ACHN (cell line): Measurements from ENCODE around the gene PTPN13.

ENCODE experiments used
- DNase-seq: peaks from one replicate; pipeline ENCODE4 v3.0.0-alpha.2; 2015
- in situ Hi-C: cut with HindIII; loops from 2 replicates; pipeline ENCODE4 v1.10.0; 2017; ENCODE audit warnings: low sequenced_read_pairs, low pct_ligation_motif_present, low pct_unique_long_range_greater_than_20kb

Gene PTPN13

GRCh38 chr4:86833615-86834014 lies 239.5 kb downstream of the PTPN13 start:
- no peak for DNase-seq
- in situ Hi-C loops = no loop called here

- in situ Hi-C loops = no loop called here
Observed at GRCh38 chr4:86834901-86835300, 240.8 kb downstream of the PTPN13 start.

DNA sequence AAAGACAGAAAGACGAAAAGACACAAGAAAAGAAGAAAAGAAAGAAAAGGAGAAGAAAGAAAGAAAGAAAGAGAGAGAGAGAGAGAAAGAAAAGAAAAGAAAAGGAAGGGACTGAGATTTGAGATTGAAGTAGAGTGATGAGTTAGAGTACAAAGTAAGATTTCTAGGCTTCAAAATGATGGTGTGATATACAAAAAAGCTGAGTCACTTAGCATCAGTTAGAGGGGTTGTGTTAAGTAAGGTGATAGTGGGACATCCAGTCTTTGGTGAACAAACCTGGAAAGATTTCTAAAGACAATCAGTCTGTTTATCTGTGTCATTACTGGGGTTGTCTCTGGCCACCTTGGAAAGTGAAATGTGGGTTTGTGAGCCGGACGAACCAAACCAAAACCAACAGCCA lies 241.6 kb downstream of the PTPN13 start:
- in situ Hi-C loops = no loop called here
- no peak for DNase-seq

More at GRCh38 chr4:86834901-86835300, 240.8 kb downstream of the PTPN13 start:
- no peak for DNase-seq

- in situ Hi-C loops = no loop called here
- no peak for DNase-seq
Observed at GRCh38 chr4:86837691-86838503, 243.8 kb downstream of the PTPN13 start.

- in situ Hi-C loops = no loop called here
- no peak for DNase-seq
Observed at GRCh38 chr4:86840858-86841257, 246.7 kb downstream of the PTPN13 start.

DNA sequence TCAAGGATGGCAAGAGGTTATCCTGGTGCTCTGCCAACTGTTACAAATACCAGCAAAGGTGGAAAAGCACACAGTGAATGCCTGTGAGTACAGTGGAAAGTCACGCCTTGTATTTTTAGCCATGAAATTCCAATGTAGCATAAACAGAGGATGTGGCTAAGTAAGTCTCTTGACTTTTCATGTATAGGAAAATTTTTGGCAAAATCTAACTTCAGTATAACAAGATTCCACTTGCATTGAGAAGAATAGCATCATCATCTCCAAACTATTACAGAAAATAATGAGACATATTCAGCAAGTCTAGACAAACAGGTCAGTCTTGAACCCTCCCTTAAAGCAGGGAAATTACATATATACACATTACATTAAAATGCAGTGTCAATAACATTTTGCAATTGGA lies 247.2 kb downstream of the PTPN13 start:
- in situ Hi-C loops = no loop called here
- no peak for DNase-seq

GRCh38 chr4:86845593-86845992 lies 251.5 kb downstream of the PTPN13 start:
- DNase-seq = no peak
- in situ Hi-C loops = no loop called here

GRCh38 chr4:86846921-86847320 lies 252.8 kb downstream of the PTPN13 start:
- in situ Hi-C loops = no loop called here
- no peak for DNase-seq

DNA sequence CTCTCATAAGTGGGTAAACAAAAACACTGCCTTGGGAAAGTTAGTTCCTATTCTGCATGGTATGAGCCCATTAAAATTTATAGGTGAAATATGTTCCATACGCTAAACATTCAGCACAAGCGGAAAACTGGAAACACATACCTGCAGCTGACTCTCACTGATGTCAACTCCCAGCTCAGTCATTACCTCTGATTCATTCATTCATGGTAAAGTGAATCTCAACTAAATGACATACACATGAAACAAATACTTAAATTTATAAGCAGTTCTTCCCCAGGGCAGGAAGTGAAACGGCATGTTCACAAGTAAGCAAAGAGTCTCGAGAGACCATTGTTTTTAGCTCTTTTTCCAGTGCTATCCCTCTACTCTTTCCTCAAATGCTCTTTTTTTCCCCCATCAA lies 253.5 kb downstream of the PTPN13 start:
- no peak for DNase-seq
- in situ Hi-C loops = no loop called here

GRCh38 chr4:86848136-86848535 lies 254.0 kb downstream of the PTPN13 start:
- no peak for DNase-seq
- in situ Hi-C loops = no loop called here

GRCh38 chr4:86848732-86849619 lies 254.9 kb downstream of the PTPN13 start, which contains the start of gene SLC10A6:
Gene SLC10A6, minus strand, starts transcription at chr4:86849384. Its CDS starts 269 bp downstream, at chr4:86849115.
- in situ Hi-C loops = no loop called here
- DNase-seq = no peak

DNA sequence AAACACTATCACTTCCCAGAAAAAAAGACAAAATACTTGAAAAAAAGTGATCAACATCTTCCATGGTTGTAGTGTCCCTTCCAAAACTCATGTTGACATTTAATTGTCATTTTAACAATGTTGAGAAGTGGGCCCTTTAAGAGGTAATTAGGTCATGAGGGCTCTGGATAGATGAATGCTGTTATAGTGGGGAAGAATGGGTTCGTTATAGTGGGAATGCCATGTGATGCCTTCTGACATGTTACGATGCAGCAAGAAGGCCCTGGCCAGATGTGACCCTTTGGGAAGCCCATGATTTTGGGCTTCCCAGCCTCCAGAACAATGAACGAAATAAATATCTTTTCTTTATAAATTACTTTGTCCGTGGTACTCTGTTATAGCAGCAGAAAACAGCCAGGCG lies 259.1 kb downstream of the PTPN13 start:
- in situ Hi-C loops = no loop called here
- no peak for DNase-seq

- no peak for DNase-seq
- in situ Hi-C loops = no loop called here
Observed at GRCh38 chr4:86855572-86855971, 261.5 kb downstream of the PTPN13 start.

DNA sequence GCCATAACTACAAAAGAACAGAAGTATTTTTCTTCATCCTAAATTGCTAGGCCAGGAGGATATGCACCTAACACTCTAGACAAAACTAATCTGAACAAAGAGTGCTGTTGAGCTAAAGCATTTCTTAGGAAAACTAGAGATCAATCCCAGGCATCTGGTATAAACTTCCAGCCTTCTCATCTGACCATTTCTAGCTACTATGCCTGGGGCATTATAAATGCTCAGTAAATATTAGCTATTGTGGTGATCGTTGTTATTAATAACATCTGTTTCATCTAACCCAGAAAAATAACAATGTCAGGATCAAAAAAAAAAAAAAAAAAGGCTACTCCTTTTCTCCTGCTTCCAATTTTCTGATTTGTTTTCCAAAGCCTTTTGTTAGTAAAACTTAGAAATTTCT lies 262.8 kb downstream of the PTPN13 start:
- in situ Hi-C loops = no loop called here
- DNase-seq = no peak

GRCh38 chr4:86857341-86858052 lies 263.4 kb downstream of the PTPN13 start:
- in situ Hi-C loops = no loop called here
- no peak for DNase-seq
